HG02798 (cell line): ENCODE results near the gene ZNF236.
"Not testable (repeated sequence)": the region's sequence is repeated elsewhere in the genome, so short reads cannot be mapped to it uniquely, and the experiment has no call there.

Experiments used
- ATAC-seq: cut with Tn5 transposase; IDR thresholded peaks from one replicate; pipeline ENCODE4 v1.9.1; 2021; ENCODE audit warnings: mild to moderate bottlenecking; ENCODE audit not compliant: unreplicated experiment, poor library complexity

The ZNF236 gene

GRCh38 chr18:77015169-77015568 lies 192.8 kb downstream of the ZNF236 start:
- no peak for ATAC-seq

- no peak for ATAC-seq
Measured at GRCh38 chr18:77015771-77016710, 193.7 kb downstream of the ZNF236 start.

GRCh38 chr18:77016936-77017335 lies 194.6 kb downstream of the ZNF236 start:
- ATAC-seq, result no peak

DNA sequence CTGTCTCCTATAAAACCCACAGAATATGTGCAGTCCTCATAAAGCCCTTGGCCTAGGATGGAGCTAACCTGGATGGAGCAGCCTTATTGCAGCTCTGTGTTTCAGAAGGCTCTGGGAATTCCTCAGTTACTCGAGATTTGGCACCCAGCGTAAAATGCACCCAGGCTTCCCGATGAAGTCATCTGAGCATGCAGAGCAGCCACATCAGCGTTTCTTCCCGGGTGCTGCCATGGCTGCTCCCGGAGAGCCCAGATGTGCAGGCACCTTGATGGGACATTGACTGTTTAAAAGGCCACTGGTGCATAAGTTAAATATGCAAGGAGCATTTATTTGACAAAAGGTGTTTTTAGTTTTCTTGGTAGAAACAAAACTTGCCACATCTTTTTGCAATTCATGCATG lies 195.0 kb downstream of the ZNF236 start:
- ATAC-seq, result no peak

GRCh38 chr18:77018650-77019049 lies 196.3 kb downstream of the ZNF236 start:
- ATAC-seq, result not testable (repeated sequence)

GRCh38 chr18:77019641-77020040 lies 197.3 kb downstream of the ZNF236 start:
- no peak for ATAC-seq
